KMS-11 (cell line): ENCODE results near the gene DHRS9.

ENCODE experiments used
- H2AFZ ChIP-seq: fragments of 200-600 bp; sonication (generic); 2 replicates; pipeline ENCODE4 v1.6.1; 2016; ENCODE audit warnings: antibody characterized with exemption, mixed run types, low read depth
- H3K27ac ChIP-seq: fragments of 200-600 bp; sonication (generic); 2 replicates; pipeline ENCODE4 v1.6.1; 2016; ENCODE audit warnings: mild to moderate bottlenecking, mixed run types
- H3K27me3 ChIP-seq: fragments of 200-600 bp; sonication (generic); 2 replicates; pipeline ENCODE4 v1.6.1; 2017; ENCODE audit warnings: mild to moderate bottlenecking, low read depth, mixed run types, moderate library complexity; ENCODE audit not compliant: insufficient read depth
- H3K36me3 ChIP-seq: fragments of 200-600 bp; sonication (generic); 2 replicates; pipeline ENCODE4 v1.6.1; 2017; ENCODE audit warnings: mild to moderate bottlenecking, mixed run types; ENCODE audit not compliant: insufficient read depth
- H3K4me1 ChIP-seq: fragments of 200-600 bp; sonication (generic); 2 replicates; pipeline ENCODE4 v1.6.1; 2016; ENCODE audit warnings: mild to moderate bottlenecking, low read depth, mixed run types; ENCODE audit not compliant: poor library complexity, severe bottlenecking
- H3K4me2 ChIP-seq: fragments of 200-600 bp; sonication (generic); 2 replicates; pipeline ENCODE4 v1.7.0; 2016; ENCODE audit warnings: mild to moderate bottlenecking, mixed run types
- H3K4me3 ChIP-seq: fragments of 200-600 bp; sonication (generic); IDR thresholded peaks from 2 replicates; pipeline ENCODE4 v1.6.1; 2017; ENCODE audit warnings: low read depth, low read length, mixed read lengths; ENCODE audit not compliant: insufficient read depth
- H3K79me2 ChIP-seq: fragments of 200-600 bp; sonication (generic); 2 replicates; pipeline ENCODE4 v1.6.1; 2016; ENCODE audit warnings: low read depth, mixed run types; ENCODE audit not compliant: insufficient read depth
- H3K9ac ChIP-seq: fragments of 200-600 bp; sonication (generic); 2 replicates; pipeline ENCODE4 v1.6.1; 2016; ENCODE audit warnings: mild to moderate bottlenecking, mixed run types
- H4K20me1 ChIP-seq: fragments of 200-600 bp; sonication (generic); 2 replicates; pipeline ENCODE4 v1.6.1; 2016; ENCODE audit warnings: mild to moderate bottlenecking, mixed run types; ENCODE audit not compliant: insufficient read depth
- TF ChIP-seq, protein P1 (sequence below): fragments of 200-600 bp; sonication (generic); conservative IDR thresholded peaks from 2 replicates; pipeline ENCODE4 v1.6.1; 2017; ENCODE audit warnings: low read depth, mild to moderate bottlenecking, antibody characterized with exemption, low read length, moderate library complexity, mixed read lengths

Gene DHRS9

DNA sequence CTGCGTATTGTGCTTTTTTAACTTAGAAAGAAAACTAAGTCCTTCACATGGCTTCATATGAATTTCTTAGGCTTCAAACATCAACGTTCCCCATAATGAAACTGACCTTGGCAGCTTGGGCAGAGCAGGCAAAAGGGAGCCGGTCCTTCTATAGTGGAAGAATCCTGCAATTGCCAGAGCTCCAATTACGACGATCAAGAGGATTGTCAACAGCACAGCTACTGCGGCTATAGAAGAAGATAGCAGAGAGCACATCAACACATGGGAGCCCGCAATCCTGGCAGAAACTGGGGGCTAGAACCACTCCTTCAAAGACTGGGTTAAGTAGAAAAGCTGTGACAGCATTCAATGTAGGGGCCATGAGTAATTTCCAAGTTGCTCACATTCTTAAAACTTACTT lies 69.8 kb downstream of the DHRS9 start:
- H3K9ac ChIP-seq, result no peak overlapping the region
- H3K4me2 ChIP-seq, result no peak overlapping the region
- H3K27ac ChIP-seq, result no peak overlapping the region
- H3K4me3 ChIP-seq, result no peak overlapping the region
- H3K4me1 ChIP-seq, result no peaks in the 10 kb centered on the region
- H3K36me3 ChIP-seq, result no peaks in the 10 kb centered on the region
- no peaks in the 10 kb centered on the region for H4K20me1 ChIP-seq
- H2AFZ ChIP-seq, result no peak overlapping the region
- H3K79me2 ChIP-seq, result no peaks in the 10 kb centered on the region
- H3K27me3 ChIP-seq, result no peaks in the 10 kb centered on the region
- TF ChIP-seq, protein P1, sequence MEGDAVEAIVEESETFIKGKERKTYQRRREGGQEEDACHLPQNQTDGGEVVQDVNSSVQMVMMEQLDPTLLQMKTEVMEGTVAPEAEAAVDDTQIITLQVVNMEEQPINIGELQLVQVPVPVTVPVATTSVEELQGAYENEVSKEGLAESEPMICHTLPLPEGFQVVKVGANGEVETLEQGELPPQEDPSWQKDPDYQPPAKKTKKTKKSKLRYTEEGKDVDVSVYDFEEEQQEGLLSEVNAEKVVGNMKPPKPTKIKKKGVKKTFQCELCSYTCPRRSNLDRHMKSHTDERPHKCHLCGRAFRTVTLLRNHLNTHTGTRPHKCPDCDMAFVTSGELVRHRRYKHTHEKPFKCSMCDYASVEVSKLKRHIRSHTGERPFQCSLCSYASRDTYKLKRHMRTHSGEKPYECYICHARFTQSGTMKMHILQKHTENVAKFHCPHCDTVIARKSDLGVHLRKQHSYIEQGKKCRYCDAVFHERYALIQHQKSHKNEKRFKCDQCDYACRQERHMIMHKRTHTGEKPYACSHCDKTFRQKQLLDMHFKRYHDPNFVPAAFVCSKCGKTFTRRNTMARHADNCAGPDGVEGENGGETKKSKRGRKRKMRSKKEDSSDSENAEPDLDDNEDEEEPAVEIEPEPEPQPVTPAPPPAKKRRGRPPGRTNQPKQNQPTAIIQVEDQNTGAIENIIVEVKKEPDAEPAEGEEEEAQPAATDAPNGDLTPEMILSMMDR, result no peak

DNA sequence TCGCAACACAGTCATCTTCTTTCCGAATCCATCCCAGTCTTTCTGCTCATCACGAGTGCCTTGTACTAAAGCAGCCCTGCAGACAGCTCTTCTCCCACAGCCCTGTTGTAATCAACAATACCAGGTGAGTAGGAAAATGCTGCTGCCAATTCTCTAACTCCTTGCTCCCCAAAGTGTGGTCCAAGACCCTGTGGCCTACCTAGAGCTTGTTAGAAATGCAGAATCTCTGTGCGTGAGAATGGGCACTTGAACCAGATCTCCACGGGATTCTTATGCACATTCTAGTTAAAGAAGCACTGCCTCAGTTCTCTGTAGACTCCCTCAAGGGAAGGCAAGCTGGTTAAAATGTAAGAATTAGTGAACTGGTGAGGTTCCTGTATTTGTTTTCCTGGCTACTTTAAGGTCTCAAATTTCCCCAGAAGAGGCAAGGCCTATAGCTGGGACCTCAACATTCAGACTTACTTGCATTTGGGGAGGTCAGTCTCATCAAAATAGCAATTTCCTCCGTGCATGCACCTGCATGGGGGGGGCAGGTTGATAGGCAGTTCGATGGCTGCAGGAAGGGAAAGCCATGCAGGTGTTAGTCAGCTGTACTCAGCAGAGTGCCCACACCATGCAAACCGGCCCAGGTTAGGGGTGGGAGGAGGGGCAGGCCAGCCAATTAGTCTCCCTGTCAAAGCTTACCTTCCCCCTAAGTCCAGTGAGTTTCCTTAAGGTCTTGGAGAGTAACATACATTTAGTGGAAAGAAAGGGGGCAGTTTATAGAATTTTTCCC lies 70.8 kb downstream of the DHRS9 start:
- H3K79me2 ChIP-seq, result no peaks in the 10 kb centered on the region
- no peaks in the 10 kb centered on the region for H3K27me3 ChIP-seq
- no peak overlapping the region for H2AFZ ChIP-seq
- H3K4me2 ChIP-seq, result no peak overlapping the region
- no peak overlapping the region for H3K4me3 ChIP-seq
- H3K9ac ChIP-seq, result no peak overlapping the region
- no peaks in the 10 kb centered on the region for H3K4me1 ChIP-seq
- H3K27ac ChIP-seq, result no peak overlapping the region
- no peaks in the 10 kb centered on the region for H4K20me1 ChIP-seq
- TF ChIP-seq, protein P1, result no peak
- H3K36me3 ChIP-seq, result no peaks in the 10 kb centered on the region

DNA sequence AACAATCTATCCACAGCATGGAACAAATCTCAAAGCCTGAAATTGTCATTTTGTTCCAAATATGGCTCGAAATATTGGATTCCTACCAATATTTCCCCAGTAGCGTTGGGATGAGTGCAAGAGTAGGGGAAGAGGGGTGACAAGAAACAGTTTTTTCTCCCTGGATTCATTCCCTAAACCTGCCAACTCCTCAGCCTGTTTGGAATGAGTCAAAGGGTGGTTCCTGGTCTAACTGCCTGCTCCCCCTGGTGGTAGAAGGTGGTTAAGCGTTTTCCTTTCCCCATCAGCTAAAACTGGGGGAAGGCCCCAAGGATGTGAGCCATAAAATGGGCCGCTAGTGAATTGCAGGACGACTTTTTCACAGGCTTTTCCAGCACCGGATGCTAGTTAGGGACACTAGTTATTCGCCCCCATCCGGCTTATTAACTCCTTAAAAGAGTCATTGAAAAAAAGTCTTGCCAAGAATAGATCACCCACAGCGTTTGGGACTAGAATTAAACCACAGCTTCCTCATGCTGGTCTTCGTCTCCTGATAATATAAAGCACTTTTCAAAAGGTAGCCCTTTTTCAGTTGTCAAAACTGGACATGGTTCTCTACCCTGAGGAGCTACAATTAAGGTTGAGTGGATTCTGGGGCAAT lies 72.5 kb downstream of the DHRS9 start:
- Histone ChIP-seq H2AFZ (no peak overlapping the region; the same call in 1 of the 2 replicates), H3K27ac (no peak overlapping the region), H3K27me3 (no peaks in the 10 kb centered on the region), H3K36me3 (no peaks in the 10 kb centered on the region), H3K79me2 (no peaks in the 10 kb centered on the region), H3K4me2 (no peak overlapping the region), H4K20me1 (no peaks in the 10 kb centered on the region), H3K9ac (no peak overlapping the region), H3K4me3 (no peak overlapping the region), H3K4me1 (no peaks in the 10 kb centered on the region)
- TF ChIP-seq, protein P1, result peak; percentile 87

DNA sequence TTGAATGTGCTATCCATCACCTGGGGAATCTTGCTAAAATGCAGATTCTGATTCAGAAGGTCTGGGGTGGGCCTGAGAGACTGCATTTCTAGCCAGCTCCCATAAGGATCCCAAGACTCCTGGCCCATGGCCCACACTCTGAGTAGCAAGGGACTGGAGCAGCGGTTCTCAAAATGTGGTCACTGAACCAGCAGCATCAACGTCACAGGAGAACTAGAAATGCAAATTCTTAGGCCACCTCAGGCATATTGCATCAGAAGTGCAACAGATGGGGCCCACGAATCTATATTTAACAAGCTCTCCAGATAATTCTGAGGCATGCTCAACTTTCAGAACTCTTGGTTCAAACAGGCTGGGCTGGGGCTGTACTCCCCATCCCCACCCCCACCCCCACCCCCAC lies 74.6 kb downstream of the DHRS9 start:
- TF ChIP-seq, protein P1, result no peak
- H3K27me3 ChIP-seq, result no peaks in the 10 kb centered on the region
- H3K4me2 ChIP-seq, result no peak overlapping the region
- H3K27ac ChIP-seq, result no peak overlapping the region
- no peaks in the 10 kb centered on the region for H4K20me1 ChIP-seq
- H3K4me1 ChIP-seq, result no peaks in the 10 kb centered on the region
- no peaks in the 10 kb centered on the region for H3K36me3 ChIP-seq
- no peak overlapping the region for H2AFZ ChIP-seq
- no peak overlapping the region for H3K4me3 ChIP-seq
- H3K79me2 ChIP-seq, result no peaks in the 10 kb centered on the region
- H3K9ac ChIP-seq, result no peak overlapping the region
